Transverse colon (tissue), 4 donors: Measurements from ENCODE around the gene PERM1. TPM values are rescaled to one million over a fixed set of nuclear protein-coding genes. Genes with fewer than 3 reads are reported as not detected.

ENCODE experiments used
- DNase-seq: peaks from one replicate; pipeline ENCODE4 v3.0.0-alpha.2; 2019
- H3K27ac ChIP-seq, 4 donors: fragments of 200-600 bp; sonication (generic); 2 replicates each; pipeline ENCODE4 v1.5.1; 2016 to 2018; ENCODE audit warnings: inconsistent platforms in 4 of 4
- H3K27me3 ChIP-seq: fragments of 200-600 bp; sonication (generic); 2 replicates; pipeline ENCODE4 v1.5.1; 2017; ENCODE audit warnings: inconsistent platforms
- H3K36me3 ChIP-seq, 4 donors: fragments of 200-600 bp; sonication (generic); 2 replicates each; pipeline ENCODE4 v1.5.1; 2017 to 2019; ENCODE audit warnings: inconsistent platforms in 4 of 4
- H3K4me1 ChIP-seq, 4 donors: fragments of 200-600 bp; sonication (generic); 2 replicates each; pipeline ENCODE4 v1.5.1; 2017 to 2020; ENCODE audit warnings: inconsistent platforms in 4 of 4
- H3K4me3 ChIP-seq, 4 donors: fragments of 200-600 bp; sonication (generic); 1 replicate in 1 of 4; 2 replicates in 3 of 4; pipeline versions ENCODE4 v1.5.1 to v1.6.1; 2017 to 2019; ENCODE audit warnings: inconsistent platforms in 4 of 4
- H3K9me3 ChIP-seq, 2 donors: fragments of 200-600 bp; sonication (generic); 2 replicates each; pipeline ENCODE4 v1.5.1; 2017 to 2019; ENCODE audit warnings: inconsistent platforms in 2 of 2
- EP300 ChIP-seq: sonication (generic); formaldehyde crosslinking; IDR thresholded peaks from one replicate; pipeline ENCODE4 v1.6.1; 2017; ENCODE audit warnings: antibody characterized with exemption, low read depth
- POLR2A ChIP-seq: fragments of 450-650 bp; IDR thresholded peaks from one replicate; pipeline ENCODE4 v1.6.1; 2016; ENCODE audit warnings: antibody characterized with exemption, mild to moderate bottlenecking, moderate library complexity
- POLR2AphosphoS5 ChIP-seq, 3 donors: sonication (generic); formaldehyde crosslinking; IDR thresholded peaks; one replicate each; pipeline ENCODE4 v1.6.1; 2016; ENCODE audit warnings: antibody characterized with exemption in 3 of 3
- WGBS, 2 donors: methylation state at CpG; one replicate each; pipeline ENCODE4 v1.1.5; 2018; ENCODE audit warnings: low coverage in 1 of 2; 5-methylcytosine and 5-hydroxymethylcytosine counted together
- in situ Hi-C, 4 donors: fragments of 200-750 bp; cut with MboI; loops; one replicate each; pipeline versions ENCODE4 v1.15.0 to v1.15.1; 2017; ENCODE audit warnings: low sequenced_read_pairs in 3 of 4, low pct_ligation_motif_present in 1 of 4, low pct_unique_long_range_greater_than_20kb in 1 of 4
- intact Hi-C: fragments of 100-400 bp; cut with DNase I; formaldehyde crosslinking; loops from one replicate; pipeline ENCODE4 v1.15.1; 2023; ENCODE audit warnings: low total_unique reads
- total RNA-seq, 4 donors: library from RNA; depleted of rRNA; stranded (reverse); fragments of >200 nt; gene quantifications; one replicate each; pipeline ENCODE4 v1.1.0, GENCODE V29; 2016
- TF ChIP-seq, protein P1 (sequence below), 5 experiments: fragments of 200-600 bp in 3 of 5; fragments of 450-650 bp in 2 of 5; sonication (generic) in 3 of 5; IDR thresholded peaks; 1 replicate in 2 of 5; 2 replicates in 3 of 5; pipeline ENCODE4 v1.5.1; 2016 to 2017; ENCODE audit warnings: antibody characterized with exemption in 5 of 5, inconsistent platforms in 3 of 5, mild to moderate bottlenecking in 2 of 5, moderate library complexity in 1 of 5

PERM1 gene
- total RNA-seq, 4 donors from 2014 or later = 0.14 TPM; not detected in 3

DNA sequence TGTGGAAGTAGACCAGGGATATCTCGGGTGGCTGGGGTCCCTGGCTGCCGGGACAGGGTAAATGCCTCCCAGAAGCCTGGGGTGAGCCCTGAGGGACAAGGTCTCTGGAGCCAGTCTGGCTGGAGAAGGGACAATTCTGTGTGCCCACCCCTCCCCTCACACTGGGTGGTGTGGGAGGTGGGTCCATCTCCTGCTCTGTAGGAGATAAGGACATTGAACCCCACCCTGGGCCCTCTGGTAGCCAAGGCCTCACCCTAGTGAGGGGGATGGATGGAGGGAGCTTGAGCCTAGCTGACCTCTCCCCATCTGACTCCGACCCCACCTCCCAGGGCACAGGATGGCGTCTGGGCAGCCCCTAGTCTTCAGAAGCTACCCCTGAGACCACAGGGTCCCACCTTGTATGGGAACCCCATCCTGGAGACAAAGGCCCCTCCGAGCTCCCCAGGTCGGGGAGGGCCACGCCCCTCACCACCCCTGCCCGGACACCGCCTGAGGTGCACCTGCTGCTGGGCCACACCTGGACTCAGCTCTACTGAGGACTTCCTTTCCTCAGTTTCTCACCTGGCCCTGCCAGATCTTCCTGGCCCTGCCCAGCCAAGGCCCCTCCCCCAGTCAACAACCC is 42.4 kb upstream of the PERM1 start:
- H3K36me3 ChIP-seq = no peaks in the 10 kb centered on the region
- intact Hi-C loops = no loop called here
- no peaks in the 10 kb centered on the region for H3K9me3 ChIP-seq
- in situ Hi-C loops = no loop called here
- H3K27me3 ChIP-seq = no peaks in the 10 kb centered on the region
- no peak overlapping the region for H3K4me3 ChIP-seq
- WGBS, 2 donors = 82% methylated on average over 9 of the region's 9 CpGs; no CpG with 5 or more reads in 1 of the 2 donors
- no peak for TF ChIP-seq EP300
- TF ChIP-seq POLR2A = no peak
- TF ChIP-seq, protein P1, sequence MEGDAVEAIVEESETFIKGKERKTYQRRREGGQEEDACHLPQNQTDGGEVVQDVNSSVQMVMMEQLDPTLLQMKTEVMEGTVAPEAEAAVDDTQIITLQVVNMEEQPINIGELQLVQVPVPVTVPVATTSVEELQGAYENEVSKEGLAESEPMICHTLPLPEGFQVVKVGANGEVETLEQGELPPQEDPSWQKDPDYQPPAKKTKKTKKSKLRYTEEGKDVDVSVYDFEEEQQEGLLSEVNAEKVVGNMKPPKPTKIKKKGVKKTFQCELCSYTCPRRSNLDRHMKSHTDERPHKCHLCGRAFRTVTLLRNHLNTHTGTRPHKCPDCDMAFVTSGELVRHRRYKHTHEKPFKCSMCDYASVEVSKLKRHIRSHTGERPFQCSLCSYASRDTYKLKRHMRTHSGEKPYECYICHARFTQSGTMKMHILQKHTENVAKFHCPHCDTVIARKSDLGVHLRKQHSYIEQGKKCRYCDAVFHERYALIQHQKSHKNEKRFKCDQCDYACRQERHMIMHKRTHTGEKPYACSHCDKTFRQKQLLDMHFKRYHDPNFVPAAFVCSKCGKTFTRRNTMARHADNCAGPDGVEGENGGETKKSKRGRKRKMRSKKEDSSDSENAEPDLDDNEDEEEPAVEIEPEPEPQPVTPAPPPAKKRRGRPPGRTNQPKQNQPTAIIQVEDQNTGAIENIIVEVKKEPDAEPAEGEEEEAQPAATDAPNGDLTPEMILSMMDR (IDR thresholded peaks at IDR 0.05) = no peak
- no peak for TF ChIP-seq POLR2AphosphoS5 (IDR thresholded peaks at IDR 0.05)
- no peak for DNase-seq
- peaks cover 6 to 17% (median 15%) of the 10 kb centered on the region in 4 donors for H3K4me1 ChIP-seq
- H3K27ac ChIP-seq = no peak overlapping the region

DNA sequence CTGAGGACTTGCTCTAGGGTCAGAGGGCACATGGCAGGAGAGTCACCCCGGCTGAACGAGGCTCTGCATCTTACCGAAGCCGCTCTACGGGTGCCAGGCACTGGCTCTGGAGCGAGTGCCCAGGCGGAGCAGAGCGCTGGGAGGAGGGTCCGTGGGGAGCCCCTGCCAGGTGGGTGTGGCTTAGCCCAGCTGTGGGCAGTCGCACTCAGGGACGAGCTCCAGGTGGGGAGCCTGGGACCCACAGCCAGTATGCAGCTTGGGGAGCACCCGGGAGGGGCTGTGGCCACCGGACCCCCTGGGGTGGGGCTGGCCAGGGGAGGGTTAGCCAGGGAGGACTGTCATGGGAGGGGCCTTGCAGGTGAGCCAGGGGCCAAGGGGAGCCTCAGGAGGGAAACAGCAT is 41.8 kb upstream of the PERM1 start:
- WGBS, 2 donors = 76% methylated on average over 13 of the region's 13 CpGs; no CpG with 5 or more reads in 1 of the 2 donors
- no peaks in the 10 kb centered on the region for H3K36me3 ChIP-seq
- no peak overlapping the region for H3K27ac ChIP-seq
- in situ Hi-C loops (no loop called here), intact Hi-C loops (no loop called here)
- H3K9me3 ChIP-seq = no peaks in the 10 kb centered on the region
- H3K4me3 ChIP-seq = no peak overlapping the region
- no peak for DNase-seq
- no peaks in the 10 kb centered on the region for H3K27me3 ChIP-seq
- TF ChIP-seq EP300 (no peak), POLR2A (no peak), POLR2AphosphoS5 (IDR thresholded peaks at IDR 0.05) (no peak)
- TF ChIP-seq, protein P1 (IDR thresholded peaks at IDR 0.05) = no peak
- peaks cover 6 to 23% (median 20%) of the 10 kb centered on the region in 4 donors for H3K4me1 ChIP-seq

DNA sequence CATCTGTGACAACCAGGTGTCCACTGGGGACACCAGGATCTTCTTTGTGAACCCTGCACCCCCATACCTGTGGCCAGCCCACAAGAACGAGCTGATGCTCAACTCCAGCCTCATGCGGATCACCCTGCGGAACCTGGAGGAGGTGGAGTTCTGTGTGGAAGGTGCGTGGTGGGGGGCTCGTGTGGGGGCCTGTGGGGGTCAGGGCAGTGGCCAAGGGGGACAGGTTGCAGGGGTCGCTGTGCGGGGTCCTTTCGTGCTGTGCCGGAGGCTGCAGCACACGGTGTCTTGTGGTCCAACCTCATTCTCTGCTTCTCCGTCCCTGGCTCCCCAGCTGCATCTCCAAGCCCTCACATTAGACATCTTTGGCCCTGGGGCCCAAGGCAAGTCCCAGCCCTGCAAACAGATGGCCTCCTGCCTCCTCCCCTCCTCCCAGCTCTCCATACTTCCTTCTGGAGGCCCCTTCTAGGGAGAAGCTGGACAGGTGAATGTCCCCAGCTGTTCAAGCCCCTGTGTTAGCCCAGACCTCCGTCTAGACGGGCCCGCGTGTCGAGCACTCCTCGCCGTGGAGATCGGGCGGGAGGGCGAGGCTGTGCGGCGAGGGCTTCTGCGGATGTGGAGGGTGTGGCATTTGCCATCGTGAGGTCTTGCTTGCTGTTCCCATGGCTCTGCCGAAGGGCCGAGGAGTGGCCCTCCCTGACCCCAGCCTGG is 40.6 kb upstream of the PERM1 start:
- H3K36me3 ChIP-seq = no peaks in the 10 kb centered on the region
- intact Hi-C loops (no loop called here), in situ Hi-C loops (no loop called here)
- no peak overlapping the region for H3K27ac ChIP-seq
- no peak for DNase-seq
- no peaks in the 10 kb centered on the region for H3K27me3 ChIP-seq
- H3K9me3 ChIP-seq = no peaks in the 10 kb centered on the region
- no peak overlapping the region for H3K4me3 ChIP-seq
- H3K4me1 ChIP-seq = peaks cover 6 to 23% (median 20%) of the 10 kb centered on the region in 4 donors
- TF ChIP-seq, protein P1 (IDR thresholded peaks at IDR 0.05) = no peak
- TF ChIP-seq EP300 (no peak), POLR2AphosphoS5 (IDR thresholded peaks at IDR 0.05) (no peak), POLR2A (no peak)
- 86% methylated on average over 27 of the region's 27 CpGs; no CpG with 5 or more reads in 1 of the 2 donors for WGBS, 2 donors

DNA sequence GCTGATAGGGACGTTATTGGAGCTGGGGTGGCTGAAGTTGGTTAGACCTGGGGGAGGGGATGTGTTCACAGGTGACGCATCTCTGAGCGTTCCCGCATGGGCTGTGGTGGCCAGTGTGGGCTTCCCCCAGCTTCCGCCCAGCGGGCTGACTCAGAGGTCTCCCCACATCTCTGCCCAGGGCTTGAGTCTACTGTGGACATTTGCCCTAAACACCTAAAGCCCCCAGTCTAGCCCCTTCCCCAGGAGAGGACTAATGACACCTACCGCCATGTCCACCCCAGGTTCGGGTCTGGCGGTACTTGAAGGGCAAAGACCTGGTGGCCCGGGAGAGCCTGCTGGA is 40.0 kb upstream of the PERM1 start:
- in situ Hi-C loops (no loop called here), intact Hi-C loops (no loop called here)
- H3K4me1 ChIP-seq = peaks cover 6 to 23% (median 20%) of the 10 kb centered on the region in 4 donors
- no peak overlapping the region for H3K4me3 ChIP-seq
- no peaks in the 10 kb centered on the region for H3K36me3 ChIP-seq
- no peaks in the 10 kb centered on the region for H3K9me3 ChIP-seq
- no peak for DNase-seq
- H3K27me3 ChIP-seq = no peaks in the 10 kb centered on the region
- 95 to 100% methylated on average over 3 to 10 of the region's 10 CpGs for WGBS, 2 donors
- H3K27ac ChIP-seq = no peak overlapping the region
- TF ChIP-seq EP300 = no peak
- TF ChIP-seq POLR2AphosphoS5 (IDR thresholded peaks at IDR 0.05) = no peak
- TF ChIP-seq, protein P1 (IDR thresholded peaks at IDR 0.05) = no peak
- TF ChIP-seq POLR2A = no peak
